ENCODE results near the gene KLF15. TPM values are rescaled to one million over a fixed set of nuclear protein-coding genes. Genes with fewer than 3 reads are reported as not detected.

KLF15 gene
- total RNA-seq (2014; rRNA removed; shearing (Covaris generic)) (14.0 and 19.8 TPM in 2 replicates), polyA plus RNA-seq (2016; fragmentation: Nextera tagmentation; extraction: Ambion mirVana) (3.3 and 3.5 TPM in 2 replicates)
- long read RNA-seq, result 0 reads

DNA sequence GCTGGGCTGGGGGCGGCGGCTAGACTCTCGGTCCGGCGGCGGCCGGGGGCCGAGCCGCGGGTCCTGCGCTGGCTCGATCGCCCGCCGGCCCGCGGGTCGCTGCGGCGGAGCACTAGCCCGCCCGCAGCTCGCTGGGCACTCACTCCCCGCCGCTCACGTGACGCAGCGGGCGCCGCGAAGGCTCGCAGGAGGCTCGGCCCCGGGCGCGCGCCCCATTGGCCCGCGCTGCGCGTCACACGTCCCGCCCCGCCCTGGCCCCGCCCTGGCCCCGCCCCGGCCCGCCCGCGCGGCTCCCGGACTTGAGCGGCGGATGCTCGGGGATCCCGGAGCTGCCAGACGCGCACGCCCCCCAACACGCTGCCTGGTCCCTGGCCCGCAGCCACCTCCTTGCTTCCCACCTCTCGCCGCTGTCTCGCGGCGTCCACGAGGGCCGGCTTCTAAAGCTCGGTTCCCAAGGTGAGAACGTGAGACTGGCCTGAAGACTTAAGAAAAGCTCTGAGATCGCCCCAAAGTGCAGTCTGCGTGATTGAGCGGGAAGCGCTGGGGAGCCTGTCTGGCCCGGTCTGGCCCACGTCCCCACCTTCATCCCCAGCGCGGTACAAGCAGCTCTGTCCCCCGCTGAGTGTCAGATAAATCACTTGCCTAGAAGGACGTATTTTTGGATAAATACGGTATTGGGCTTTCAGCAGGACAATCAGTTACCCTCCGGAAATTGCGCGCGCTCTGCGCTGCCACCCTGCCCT, at the start of gene KLF15:
TSS of gene KLF15 (minus strand) at position 114 of the 743 bp plus-strand sequence. CDS start 4,486 bp downstream, outside the sequence.
- Mint-ChIP-seq H3K27ac (peak within 1 kb of the TSS; percentile 90), H3K36me3 (ENCODE audit: low read depth) (peaks cover 6% of the 10 kb centered on the region; the same call in 2 of the 3 replicates), H3K4me3 (peak within 1 kb of the TSS; percentile 95), H3K9me3 (no peaks in the 10 kb centered on the region), H3K4me1 (peaks cover 26% of the 10 kb centered on the region), H3K27me3 (ENCODE audit: insufficient read depth, low read depth, poor library complexity) (peaks cover 25% of the 10 kb centered on the region)
- H3K27ac ChIP-seq (ENCODE audit: low read depth), result no peak within 1 kb of the TSS
- peak within 1 kb of the TSS; percentile 96 for H3K4me2 ChIP-seq
- ATAC-seq, result peak; percentile 50
- DNase-seq (ENCODE audit: low spot score), result peak; percentile 93
- H3K4me3 ChIP-seq, result peak within 1 kb of the TSS; percentile 83
- no peaks in the 10 kb centered on the region for H3K9me2 ChIP-seq (ENCODE audit: insufficient read depth)
- H3K4me1 ChIP-seq (ENCODE audit: insufficient read depth), result peaks cover 19% of the 10 kb centered on the region
- no peaks in the 10 kb centered on the region for H3K79me2 ChIP-seq (replicated peaks; ENCODE audit: insufficient read depth)
- peaks cover 21% of the 10 kb centered on the region for H3K27me3 ChIP-seq (ENCODE audit: insufficient read depth)
- no peak for TF ChIP-seq ZNF114 (CRISPR knock-in tag; IDR thresholded peaks at IDR 0.05)
- TF ChIP-seq, protein P1, sequence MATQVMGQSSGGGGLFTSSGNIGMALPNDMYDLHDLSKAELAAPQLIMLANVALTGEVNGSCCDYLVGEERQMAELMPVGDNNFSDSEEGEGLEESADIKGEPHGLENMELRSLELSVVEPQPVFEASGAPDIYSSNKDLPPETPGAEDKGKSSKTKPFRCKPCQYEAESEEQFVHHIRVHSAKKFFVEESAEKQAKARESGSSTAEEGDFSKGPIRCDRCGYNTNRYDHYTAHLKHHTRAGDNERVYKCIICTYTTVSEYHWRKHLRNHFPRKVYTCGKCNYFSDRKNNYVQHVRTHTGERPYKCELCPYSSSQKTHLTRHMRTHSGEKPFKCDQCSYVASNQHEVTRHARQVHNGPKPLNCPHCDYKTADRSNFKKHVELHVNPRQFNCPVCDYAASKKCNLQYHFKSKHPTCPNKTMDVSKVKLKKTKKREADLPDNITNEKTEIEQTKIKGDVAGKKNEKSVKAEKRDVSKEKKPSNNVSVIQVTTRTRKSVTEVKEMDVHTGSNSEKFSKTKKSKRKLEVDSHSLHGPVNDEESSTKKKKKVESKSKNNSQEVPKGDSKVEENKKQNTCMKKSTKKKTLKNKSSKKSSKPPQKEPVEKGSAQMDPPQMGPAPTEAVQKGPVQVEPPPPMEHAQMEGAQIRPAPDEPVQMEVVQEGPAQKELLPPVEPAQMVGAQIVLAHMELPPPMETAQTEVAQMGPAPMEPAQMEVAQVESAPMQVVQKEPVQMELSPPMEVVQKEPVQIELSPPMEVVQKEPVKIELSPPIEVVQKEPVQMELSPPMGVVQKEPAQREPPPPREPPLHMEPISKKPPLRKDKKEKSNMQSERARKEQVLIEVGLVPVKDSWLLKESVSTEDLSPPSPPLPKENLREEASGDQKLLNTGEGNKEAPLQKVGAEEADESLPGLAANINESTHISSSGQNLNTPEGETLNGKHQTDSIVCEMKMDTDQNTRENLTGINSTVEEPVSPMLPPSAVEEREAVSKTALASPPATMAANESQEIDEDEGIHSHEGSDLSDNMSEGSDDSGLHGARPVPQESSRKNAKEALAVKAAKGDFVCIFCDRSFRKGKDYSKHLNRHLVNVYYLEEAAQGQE (IDR thresholded peaks at IDR 0.05; ENCODE audit: unreplicated experiment), result no peak
- TF ChIP-seq POLR2AphosphoS5 (IDR thresholded peaks at IDR 0.05; ENCODE audit: low read depth), result peak; percentile 63
- peak; percentile 45; the same call in 1 of the 2 replicates for TF ChIP-seq CREB1 (CRISPR knock-in tag; IDR thresholded peaks at IDR 0.05; ENCODE audit: low read depth)
- no peaks in the 10 kb centered on the region for H4K20me1 ChIP-seq (replicated peaks; ENCODE audit: insufficient read depth)
- H3K36me3 ChIP-seq (ENCODE audit: insufficient read depth), result no peaks in the 10 kb centered on the region; the same call in 1 of the 2 replicates
- H3F3A ChIP-seq (replicated peaks; ENCODE audit: low read depth), result peaks cover 5% of the 10 kb centered on the region; the same call in 1 of the 2 replicates
- peak within 1 kb of the TSS; percentile 89 for H2AFZ ChIP-seq

DNA sequence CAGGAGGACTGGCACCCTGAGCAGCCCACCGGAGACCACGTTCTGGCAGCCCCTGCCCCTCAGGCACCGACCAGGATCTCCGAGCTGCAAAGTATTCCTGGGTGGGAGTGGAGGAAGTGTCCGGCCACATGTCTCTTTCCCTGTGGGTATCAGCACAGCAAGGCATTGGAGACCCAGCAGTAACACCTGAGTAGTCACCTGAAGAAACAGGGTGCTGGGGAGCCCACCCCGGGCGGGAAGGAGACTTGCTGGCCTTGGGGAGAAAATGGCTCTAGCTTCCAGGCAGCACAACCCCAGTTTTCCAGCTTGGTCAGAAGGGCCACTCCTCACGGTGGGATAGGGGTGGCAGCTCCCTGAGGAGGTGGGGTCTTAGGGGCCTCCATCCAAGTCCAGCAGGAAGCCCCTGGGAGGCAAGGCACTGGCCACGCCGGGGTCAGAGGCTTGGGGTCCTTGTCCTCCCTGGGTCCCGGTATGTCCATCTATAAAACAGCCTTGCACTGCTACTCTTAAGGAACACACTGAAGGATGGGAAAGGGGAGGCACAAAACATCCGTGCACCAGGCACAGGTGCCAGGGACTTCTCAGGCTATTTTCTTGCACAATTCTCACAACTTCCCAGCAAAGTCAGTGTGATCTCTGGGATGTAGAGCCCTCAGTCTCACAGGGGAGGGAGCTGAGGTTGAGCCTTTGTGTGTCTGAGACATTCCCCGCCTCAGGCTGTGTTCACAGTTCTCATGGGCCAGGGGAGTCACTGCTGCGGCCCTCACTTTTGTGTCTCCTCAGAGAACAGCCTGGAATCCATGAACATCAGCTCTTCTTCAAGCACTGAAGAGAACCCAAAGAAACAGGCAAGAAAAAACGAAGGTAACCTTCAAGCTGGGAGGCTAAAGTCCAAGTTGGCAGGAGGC, 49.4 kb upstream of the KLF15 start:
- H3K36me3 Mint-ChIP-seq (ENCODE audit: low read depth), result no peaks in the 10 kb centered on the region
- H3K4me3 Mint-ChIP-seq, result no peak overlapping the region
- H4K20me1 ChIP-seq (replicated peaks; ENCODE audit: insufficient read depth), result no peaks in the 10 kb centered on the region
- H3K27ac Mint-ChIP-seq, result no peak overlapping the region
- DNase-seq (ENCODE audit: low spot score), result no peak
- H3K9me2 ChIP-seq (ENCODE audit: insufficient read depth), result no peaks in the 10 kb centered on the region; the same call in 1 of the 2 replicates
- no peak overlapping the region for H2AFZ ChIP-seq
- no peaks in the 10 kb centered on the region for H3K36me3 ChIP-seq (ENCODE audit: insufficient read depth)
- H3K4me1 ChIP-seq (ENCODE audit: insufficient read depth), result peaks cover 6% of the 10 kb centered on the region; the same call in 1 of the 2 replicates
- H3K4me3 ChIP-seq, result no peak overlapping the region
- peaks cover 2% of the 10 kb centered on the region for H3K27me3 Mint-ChIP-seq (ENCODE audit: insufficient read depth, low read depth, poor library complexity)
- peaks cover 25% of the 10 kb centered on the region for H3K4me1 Mint-ChIP-seq
- TF ChIP-seq, protein P2, sequence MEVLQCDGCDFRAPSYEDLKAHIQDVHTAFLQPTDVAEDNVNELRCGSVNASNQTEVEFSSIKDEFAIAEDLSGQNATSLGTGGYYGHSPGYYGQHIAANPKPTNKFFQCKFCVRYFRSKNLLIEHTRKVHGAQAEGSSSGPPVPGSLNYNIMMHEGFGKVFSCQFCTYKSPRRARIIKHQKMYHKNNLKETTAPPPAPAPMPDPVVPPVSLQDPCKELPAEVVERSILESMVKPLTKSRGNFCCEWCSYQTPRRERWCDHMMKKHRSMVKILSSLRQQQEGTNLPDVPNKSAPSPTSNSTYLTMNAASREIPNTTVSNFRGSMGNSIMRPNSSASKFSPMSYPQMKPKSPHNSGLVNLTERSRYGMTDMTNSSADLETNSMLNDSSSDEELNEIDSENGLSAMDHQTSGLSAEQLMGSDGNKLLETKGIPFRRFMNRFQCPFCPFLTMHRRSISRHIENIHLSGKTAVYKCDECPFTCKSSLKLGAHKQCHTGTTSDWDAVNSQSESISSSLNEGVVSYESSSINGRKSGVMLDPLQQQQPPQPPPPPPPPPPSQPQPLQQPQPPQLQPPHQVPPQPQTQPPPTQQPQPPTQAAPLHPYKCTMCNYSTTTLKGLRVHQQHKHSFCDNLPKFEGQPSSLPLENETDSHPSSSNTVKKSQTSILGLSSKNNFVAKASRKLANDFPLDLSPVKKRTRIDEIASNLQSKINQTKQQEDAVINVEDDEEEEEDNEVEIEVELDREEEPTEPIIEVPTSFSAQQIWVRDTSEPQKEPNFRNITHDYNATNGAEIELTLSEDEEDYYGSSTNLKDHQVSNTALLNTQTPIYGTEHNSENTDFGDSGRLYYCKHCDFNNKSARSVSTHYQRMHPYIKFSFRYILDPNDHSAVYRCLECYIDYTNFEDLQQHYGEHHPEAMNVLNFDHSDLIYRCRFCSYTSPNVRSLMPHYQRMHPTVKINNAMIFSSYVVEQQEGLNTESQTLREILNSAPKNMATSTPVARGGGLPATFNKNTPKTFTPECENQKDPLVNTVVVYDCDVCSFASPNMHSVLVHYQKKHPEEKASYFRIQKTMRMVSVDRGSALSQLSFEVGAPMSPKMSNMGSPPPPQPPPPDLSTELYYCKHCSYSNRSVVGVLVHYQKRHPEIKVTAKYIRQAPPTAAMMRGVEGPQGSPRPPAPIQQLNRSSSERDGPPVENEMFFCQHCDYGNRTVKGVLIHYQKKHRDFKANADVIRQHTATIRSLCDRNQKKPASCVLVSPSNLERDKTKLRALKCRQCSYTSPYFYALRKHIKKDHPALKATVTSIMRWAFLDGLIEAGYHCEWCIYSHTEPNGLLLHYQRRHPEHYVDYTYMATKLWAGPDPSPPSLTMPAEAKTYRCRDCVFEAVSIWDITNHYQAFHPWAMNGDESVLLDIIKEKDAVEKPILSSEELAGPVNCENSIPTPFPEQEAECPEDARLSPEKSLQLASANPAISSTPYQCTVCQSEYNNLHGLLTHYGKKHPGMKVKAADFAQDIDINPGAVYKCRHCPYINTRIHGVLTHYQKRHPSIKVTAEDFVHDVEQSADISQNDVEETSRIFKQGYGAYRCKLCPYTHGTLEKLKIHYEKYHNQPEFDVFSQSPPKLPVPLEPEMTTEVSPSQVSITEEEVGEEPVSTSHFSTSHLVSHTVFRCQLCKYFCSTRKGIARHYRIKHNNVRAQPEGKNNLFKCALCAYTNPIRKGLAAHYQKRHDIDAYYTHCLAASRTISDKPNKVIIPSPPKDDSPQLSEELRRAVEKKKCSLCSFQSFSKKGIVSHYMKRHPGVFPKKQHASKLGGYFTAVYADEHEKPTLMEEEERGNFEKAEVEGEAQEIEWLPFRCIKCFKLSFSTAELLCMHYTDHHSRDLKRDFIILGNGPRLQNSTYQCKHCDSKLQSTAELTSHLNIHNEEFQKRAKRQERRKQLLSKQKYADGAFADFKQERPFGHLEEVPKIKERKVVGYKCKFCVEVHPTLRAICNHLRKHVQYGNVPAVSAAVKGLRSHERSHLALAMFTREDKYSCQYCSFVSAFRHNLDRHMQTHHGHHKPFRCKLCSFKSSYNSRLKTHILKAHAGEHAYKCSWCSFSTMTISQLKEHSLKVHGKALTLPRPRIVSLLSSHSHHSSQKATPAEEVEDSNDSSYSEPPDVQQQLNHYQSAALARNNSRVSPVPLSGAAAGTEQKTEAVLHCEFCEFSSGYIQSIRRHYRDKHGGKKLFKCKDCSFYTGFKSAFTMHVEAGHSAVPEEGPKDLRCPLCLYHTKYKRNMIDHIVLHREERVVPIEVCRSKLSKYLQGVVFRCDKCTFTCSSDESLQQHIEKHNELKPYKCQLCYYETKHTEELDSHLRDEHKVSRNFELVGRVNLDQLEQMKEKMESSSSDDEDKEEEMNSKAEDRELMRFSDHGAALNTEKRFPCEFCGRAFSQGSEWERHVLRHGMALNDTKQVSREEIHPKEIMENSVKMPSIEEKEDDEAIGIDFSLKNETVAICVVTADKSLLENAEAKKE (CRISPR knock-in tag; IDR thresholded peaks at IDR 0.05), result no peak
- no peak for TF ChIP-seq NANOG (IDR thresholded peaks at IDR 0.05; ENCODE audit: borderline replicate concordance)
- no peak for TF ChIP-seq POLR2AphosphoS5 (IDR thresholded peaks at IDR 0.05; ENCODE audit: low read depth)
- no peaks in the 10 kb centered on the region for H3K9me3 Mint-ChIP-seq
- no peak for ATAC-seq
- no peak overlapping the region for H3K27ac ChIP-seq (ENCODE audit: low read depth)
- no peaks in the 10 kb centered on the region for H3K79me2 ChIP-seq (replicated peaks; ENCODE audit: insufficient read depth)
- no peak overlapping the region for H3K4me2 ChIP-seq
- H3K27me3 ChIP-seq (ENCODE audit: insufficient read depth), result no peaks in the 10 kb centered on the region
- H3F3A ChIP-seq (replicated peaks; ENCODE audit: low read depth), result no peaks in the 10 kb centered on the region
